WTC11 (cell line): Measurements from ENCODE around the gene HSD3B7. TPM values are rescaled to one million over a fixed set of nuclear protein-coding genes. Genes with fewer than 3 reads are reported as not detected.

Experiments
- ATAC-seq: fragments of 200-7000 bp; cut with Tn5 transposase; 2 replicates; pipeline ENCODE4 v1.10.0; 2021; ENCODE audit warnings: mild to moderate bottlenecking, moderate library complexity
- CTCF ChIA-PET: fragments of 300-600 bp; sonication (Branson Sonifier 250); formaldehyde crosslinking; loops from one replicate; lab custom pipeline; 2021; ENCODE audit warnings: antibody characterized with exemption; lab: Charles Lee
- POLR2A ChIA-PET: fragments of 350-600 bp; sonication (Branson Sonifier 250); formaldehyde crosslinking; loops from one replicate; lab custom pipeline; 2021; ENCODE audit warnings: antibody characterized with exemption; lab: Charles Lee
- DNase-seq: peaks from one replicate; pipeline ENCODE4 v3.0.0; 2021; ENCODE audit warnings: low spot score
- H3K27ac Mint-ChIP-seq: 2 replicates; pipeline ENCODE4 v1.8.0; 2021; ENCODE audit warnings: mixed read lengths
- H3K27me3 Mint-ChIP-seq: 2 replicates; pipeline ENCODE4 v1.8.0; 2021; ENCODE audit warnings: low read depth, mild to moderate bottlenecking, moderate library complexity, mixed read lengths
- H3K36me3 Mint-ChIP-seq: 2 replicates; pipeline ENCODE4 v1.8.0; 2021; ENCODE audit warnings: mixed read lengths
- H3K4me1 Mint-ChIP-seq: 2 replicates; pipeline ENCODE4 v1.8.0; 2022; ENCODE audit warnings: mixed read lengths
- H3K4me3 Mint-ChIP-seq: 2 replicates; pipeline ENCODE4 v1.8.0; 2021; ENCODE audit warnings: mild to moderate bottlenecking, moderate library complexity, mixed read lengths
- H3K9me3 Mint-ChIP-seq: 2 replicates; pipeline ENCODE4 v1.8.0; 2021; ENCODE audit warnings: mixed read lengths
- CBFB ChIP-seq: sonication (generic); formaldehyde crosslinking; IDR thresholded peaks from 2 replicates; pipeline ENCODE4 v1.8.1; 2022; ENCODE audit warnings: mild to moderate bottlenecking, low read depth, missing genetic modification reagents
- ELF4 ChIP-seq: sonication (generic); formaldehyde crosslinking; IDR thresholded peaks from 2 replicates; pipeline ENCODE4 v1.8.1; 2022; ENCODE audit warnings: low read depth, mild to moderate bottlenecking, moderate library complexity, missing genetic modification reagents
- FOXP1 ChIP-seq: sonication (generic); formaldehyde crosslinking; IDR thresholded peaks from 2 replicates; pipeline ENCODE4 v1.8.0; 2022; ENCODE audit warnings: missing genetic modification reagents, mild to moderate bottlenecking, moderate library complexity, borderline replicate concordance
- IRF2 ChIP-seq: sonication (generic); formaldehyde crosslinking; IDR thresholded peaks from 2 replicates; pipeline ENCODE4 v1.8.0; 2022; ENCODE audit warnings: low read depth, missing genetic modification reagents, borderline replicate concordance
- JAZF1 ChIP-seq: fragments of 250-450 bp; sonication (Bioruptor Pico); IDR thresholded peaks from 2 replicates; pipeline ENCODE4 v1.9.0; 2021; ENCODE audit warnings: moderate library complexity, mild to moderate bottlenecking, inconsistent platforms
- MXD4 ChIP-seq: fragments of 250-450 bp; sonication (Bioruptor Pico); IDR thresholded peaks from 2 replicates; pipeline ENCODE4 v1.8.0; 2021; ENCODE audit warnings: mild to moderate bottlenecking, moderate library complexity, borderline replicate concordance
- OVOL2 ChIP-seq: fragments of 250-450 bp; sonication (Bioruptor Pico); IDR thresholded peaks from 2 replicates; pipeline ENCODE4 v1.9.0; 2021; ENCODE audit warnings: mild to moderate bottlenecking, borderline replicate concordance
- TEAD4 ChIP-seq: sonication (generic); formaldehyde crosslinking; IDR thresholded peaks from 2 replicates; pipeline ENCODE4 v1.8.0; 2022; ENCODE audit warnings: mild to moderate bottlenecking, missing genetic modification reagents
- ZNF219 ChIP-seq: sonication (generic); formaldehyde crosslinking; IDR thresholded peaks from 2 replicates; pipeline ENCODE4 v1.8.0; 2023; ENCODE audit warnings: missing genetic modification reagents, mild to moderate bottlenecking, borderline replicate concordance
- ZNF232 ChIP-seq: sonication (generic); formaldehyde crosslinking; IDR thresholded peaks from 2 replicates; pipeline ENCODE4 v1.8.0; 2022; ENCODE audit warnings: mild to moderate bottlenecking, missing genetic modification reagents
- ZNF263 ChIP-seq: sonication (generic); formaldehyde crosslinking; IDR thresholded peaks from 2 replicates; pipeline ENCODE4 v1.8.1; 2022; ENCODE audit warnings: low read depth, mild to moderate bottlenecking, moderate library complexity, missing genetic modification reagents
- total RNA-seq: library from RNA; stranded (reverse); gene quantifications from 3 replicates; pipeline ENCODE4 v1.2.3, GENCODE V29; 2021
- TF ChIP-seq, protein P1 (sequence below): fragments of 250-450 bp; sonication (Bioruptor Pico); IDR thresholded peaks from 2 replicates; pipeline ENCODE4 v2.1.2; 2022; ENCODE audit warnings: mild to moderate bottlenecking, moderate library complexity
- TF ChIP-seq, protein P2 (sequence below): fragments of 250-450 bp; sonication (Bioruptor Pico); IDR thresholded peaks from 2 replicates; pipeline ENCODE4 v1.8.0; 2021; ENCODE audit warnings: mild to moderate bottlenecking
- TF ChIP-seq, protein P3 (sequence below): sonication (generic); formaldehyde crosslinking; IDR thresholded peaks from 2 replicates; pipeline ENCODE4 v1.8.1; 2022; ENCODE audit warnings: low read depth, missing genetic modification reagents, borderline replicate concordance
- TF ChIP-seq, protein P4 (sequence below): fragments of 250-450 bp; sonication (Bioruptor Pico); IDR thresholded peaks from 2 replicates; pipeline ENCODE4 v1.9.0; 2021; ENCODE audit warnings: mild to moderate bottlenecking, borderline replicate concordance
- TF ChIP-seq, protein P5 (sequence below): sonication (generic); formaldehyde crosslinking; IDR thresholded peaks from 2 replicates; pipeline ENCODE4 v1.8.0; 2022; ENCODE audit warnings: mild to moderate bottlenecking, missing genetic modification reagents
- TF ChIP-seq, protein P6 (sequence below): sonication (generic); formaldehyde crosslinking; IDR thresholded peaks from 2 replicates; pipeline ENCODE4 v1.8.1; 2023; ENCODE audit warnings: mild to moderate bottlenecking, missing genetic modification reagents
- TF ChIP-seq, protein P7 (sequence below): sonication (generic); formaldehyde crosslinking; IDR thresholded peaks from 2 replicates; pipeline ENCODE4 v1.8.0; 2022; ENCODE audit warnings: mild to moderate bottlenecking, missing genetic modification reagents
- TF ChIP-seq, protein P8 (sequence below): sonication (generic); formaldehyde crosslinking; IDR thresholded peaks from 2 replicates; pipeline ENCODE4 v1.8.1; 2023; ENCODE audit warnings: mild to moderate bottlenecking, missing genetic modification reagents, moderate library complexity

The HSD3B7 gene
- total RNA-seq, 1 experiment from 2014 or later = 4.5 TPM

DNA sequence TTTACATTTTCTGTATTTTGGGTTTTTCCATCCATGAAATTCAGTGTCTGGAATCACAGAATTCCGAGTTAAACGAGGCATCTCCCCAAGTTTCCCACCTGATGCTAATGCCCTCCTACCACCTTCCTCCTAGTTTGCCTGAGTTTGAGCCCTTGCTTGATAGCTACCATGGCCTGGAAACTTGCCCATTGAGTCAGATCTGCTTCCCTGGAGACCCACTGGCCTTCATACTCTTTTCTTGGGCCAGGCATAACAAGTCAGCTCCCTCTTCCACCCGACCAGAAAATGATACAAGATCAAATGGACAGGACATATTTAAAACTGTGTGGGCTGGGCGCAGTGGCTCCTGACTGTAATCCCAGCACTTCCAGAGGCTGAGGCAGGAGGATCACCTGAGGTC lies 17.2 kb upstream of the HSD3B7 start:
- H3K9me3 Mint-ChIP-seq = no peaks in the 10 kb centered on the region
- POLR2A ChIA-PET = no interaction called here
- TF ChIP-seq JAZF1 (CRISPR knock-in tag) (no peak), ELF4 (no peak), ZNF219 (CRISPR knock-in tag) (no peak), ZNF232 (CRISPR knock-in tag) (no peak)
- TF ChIP-seq, protein P1, sequence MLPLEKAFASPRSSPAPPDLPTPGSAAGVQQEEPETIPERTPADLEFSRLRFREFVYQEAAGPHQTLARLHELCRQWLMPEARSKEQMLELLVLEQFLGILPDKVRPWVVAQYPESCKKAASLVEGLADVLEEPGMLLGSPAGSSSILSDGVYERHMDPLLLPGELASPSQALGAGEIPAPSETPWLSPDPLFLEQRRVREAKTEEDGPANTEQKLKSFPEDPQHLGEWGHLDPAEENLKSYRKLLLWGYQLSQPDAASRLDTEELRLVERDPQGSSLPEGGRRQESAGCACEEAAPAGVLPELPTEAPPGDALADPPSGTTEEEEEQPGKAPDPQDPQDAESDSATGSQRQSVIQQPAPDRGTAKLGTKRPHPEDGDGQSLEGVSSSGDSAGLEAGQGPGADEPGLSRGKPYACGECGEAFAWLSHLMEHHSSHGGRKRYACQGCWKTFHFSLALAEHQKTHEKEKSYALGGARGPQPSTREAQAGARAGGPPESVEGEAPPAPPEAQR (CRISPR knock-in tag) = no peak
- TF ChIP-seq, protein P2, sequence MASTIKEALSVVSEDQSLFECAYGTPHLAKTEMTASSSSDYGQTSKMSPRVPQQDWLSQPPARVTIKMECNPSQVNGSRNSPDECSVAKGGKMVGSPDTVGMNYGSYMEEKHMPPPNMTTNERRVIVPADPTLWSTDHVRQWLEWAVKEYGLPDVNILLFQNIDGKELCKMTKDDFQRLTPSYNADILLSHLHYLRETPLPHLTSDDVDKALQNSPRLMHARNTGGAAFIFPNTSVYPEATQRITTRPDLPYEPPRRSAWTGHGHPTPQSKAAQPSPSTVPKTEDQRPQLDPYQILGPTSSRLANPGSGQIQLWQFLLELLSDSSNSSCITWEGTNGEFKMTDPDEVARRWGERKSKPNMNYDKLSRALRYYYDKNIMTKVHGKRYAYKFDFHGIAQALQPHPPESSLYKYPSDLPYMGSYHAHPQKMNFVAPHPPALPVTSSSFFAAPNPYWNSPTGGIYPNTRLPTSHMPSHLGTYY (CRISPR knock-in tag) = no peak
- TF ChIP-seq, protein P3, sequence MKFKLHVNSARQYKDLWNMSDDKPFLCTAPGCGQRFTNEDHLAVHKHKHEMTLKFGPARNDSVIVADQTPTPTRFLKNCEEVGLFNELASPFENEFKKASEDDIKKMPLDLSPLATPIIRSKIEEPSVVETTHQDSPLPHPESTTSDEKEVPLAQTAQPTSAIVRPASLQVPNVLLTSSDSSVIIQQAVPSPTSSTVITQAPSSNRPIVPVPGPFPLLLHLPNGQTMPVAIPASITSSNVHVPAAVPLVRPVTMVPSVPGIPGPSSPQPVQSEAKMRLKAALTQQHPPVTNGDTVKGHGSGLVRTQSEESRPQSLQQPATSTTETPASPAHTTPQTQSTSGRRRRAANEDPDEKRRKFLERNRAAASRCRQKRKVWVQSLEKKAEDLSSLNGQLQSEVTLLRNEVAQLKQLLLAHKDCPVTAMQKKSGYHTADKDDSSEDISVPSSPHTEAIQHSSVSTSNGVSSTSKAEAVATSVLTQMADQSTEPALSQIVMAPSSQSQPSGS = no peak
- TF ChIP-seq, protein P4, sequence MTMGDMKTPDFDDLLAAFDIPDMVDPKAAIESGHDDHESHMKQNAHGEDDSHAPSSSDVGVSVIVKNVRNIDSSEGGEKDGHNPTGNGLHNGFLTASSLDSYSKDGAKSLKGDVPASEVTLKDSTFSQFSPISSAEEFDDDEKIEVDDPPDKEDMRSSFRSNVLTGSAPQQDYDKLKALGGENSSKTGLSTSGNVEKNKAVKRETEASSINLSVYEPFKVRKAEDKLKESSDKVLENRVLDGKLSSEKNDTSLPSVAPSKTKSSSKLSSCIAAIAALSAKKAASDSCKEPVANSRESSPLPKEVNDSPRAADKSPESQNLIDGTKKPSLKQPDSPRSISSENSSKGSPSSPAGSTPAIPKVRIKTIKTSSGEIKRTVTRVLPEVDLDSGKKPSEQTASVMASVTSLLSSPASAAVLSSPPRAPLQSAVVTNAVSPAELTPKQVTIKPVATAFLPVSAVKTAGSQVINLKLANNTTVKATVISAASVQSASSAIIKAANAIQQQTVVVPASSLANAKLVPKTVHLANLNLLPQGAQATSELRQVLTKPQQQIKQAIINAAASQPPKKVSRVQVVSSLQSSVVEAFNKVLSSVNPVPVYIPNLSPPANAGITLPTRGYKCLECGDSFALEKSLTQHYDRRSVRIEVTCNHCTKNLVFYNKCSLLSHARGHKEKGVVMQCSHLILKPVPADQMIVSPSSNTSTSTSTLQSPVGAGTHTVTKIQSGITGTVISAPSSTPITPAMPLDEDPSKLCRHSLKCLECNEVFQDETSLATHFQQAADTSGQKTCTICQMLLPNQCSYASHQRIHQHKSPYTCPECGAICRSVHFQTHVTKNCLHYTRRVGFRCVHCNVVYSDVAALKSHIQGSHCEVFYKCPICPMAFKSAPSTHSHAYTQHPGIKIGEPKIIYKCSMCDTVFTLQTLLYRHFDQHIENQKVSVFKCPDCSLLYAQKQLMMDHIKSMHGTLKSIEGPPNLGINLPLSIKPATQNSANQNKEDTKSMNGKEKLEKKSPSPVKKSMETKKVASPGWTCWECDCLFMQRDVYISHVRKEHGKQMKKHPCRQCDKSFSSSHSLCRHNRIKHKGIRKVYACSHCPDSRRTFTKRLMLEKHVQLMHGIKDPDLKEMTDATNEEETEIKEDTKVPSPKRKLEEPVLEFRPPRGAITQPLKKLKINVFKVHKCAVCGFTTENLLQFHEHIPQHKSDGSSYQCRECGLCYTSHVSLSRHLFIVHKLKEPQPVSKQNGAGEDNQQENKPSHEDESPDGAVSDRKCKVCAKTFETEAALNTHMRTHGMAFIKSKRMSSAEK (CRISPR knock-in tag) = no peak
- no peak for DNase-seq
- H3K27me3 Mint-ChIP-seq = no peaks in the 10 kb centered on the region
- no peak overlapping the region for H3K4me3 Mint-ChIP-seq
- no peaks in the 10 kb centered on the region for H3K4me1 Mint-ChIP-seq
- CTCF ChIA-PET = interaction anchor here (1.4 to 2.2 kb wide), 2 partner anchors 14 to 17 kb away, joined by 6 to 7 read pairs; partner anchors contain the start of gene HSD3B7
- no peak overlapping the region for H3K27ac Mint-ChIP-seq
- ATAC-seq = no peak
- H3K36me3 Mint-ChIP-seq = peaks cover 68% of the 10 kb centered on the region

DNA sequence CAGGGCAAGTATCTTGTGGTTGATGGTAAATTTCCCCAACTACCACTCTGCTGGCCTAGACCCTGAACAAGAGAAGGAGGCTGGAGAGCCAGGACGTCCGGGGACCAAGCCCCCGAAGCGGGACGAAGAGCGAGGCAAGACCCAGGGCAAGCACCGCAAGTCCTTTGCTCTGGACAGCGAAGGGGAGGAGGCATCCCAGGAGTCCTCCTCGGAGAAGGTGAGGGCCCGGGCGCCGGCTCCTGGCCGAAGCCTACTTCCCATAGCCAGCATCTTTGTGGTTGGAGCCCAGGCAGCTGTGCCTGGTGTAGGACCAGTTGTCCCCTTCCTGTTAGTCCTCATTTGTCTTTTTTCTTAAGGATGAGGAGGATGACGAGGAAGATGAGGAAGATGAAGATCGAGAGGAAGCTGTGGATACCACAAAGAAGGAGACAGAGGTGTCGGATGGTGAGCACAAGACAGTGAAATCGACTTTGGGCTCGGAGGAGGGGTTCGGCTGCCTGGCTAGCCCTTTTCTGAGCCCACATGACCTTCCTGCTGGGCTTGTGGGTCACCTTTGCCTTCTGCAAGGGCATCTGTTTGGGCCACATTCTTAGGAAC lies 15.7 kb upstream of the HSD3B7 start:
- Mint-ChIP-seq H3K36me3 (peaks cover 71% of the 10 kb centered on the region), H3K27me3 (no peaks in the 10 kb centered on the region), H3K27ac (no peak overlapping the region), H3K9me3 (no peaks in the 10 kb centered on the region), H3K4me1 (no peaks in the 10 kb centered on the region), H3K4me3 (no peak overlapping the region)
- TF ChIP-seq OVOL2 (CRISPR knock-in tag) (no peak), ZNF263 (CRISPR knock-in tag) (no peak), FOXP1 (CRISPR knock-in tag) (no peak), MXD4 (CRISPR knock-in tag) (no peak), TEAD4 (CRISPR knock-in tag) (no peak), IRF2 (CRISPR knock-in tag) (no peak), CBFB (CRISPR knock-in tag) (no peak)
- TF ChIP-seq, protein P5, sequence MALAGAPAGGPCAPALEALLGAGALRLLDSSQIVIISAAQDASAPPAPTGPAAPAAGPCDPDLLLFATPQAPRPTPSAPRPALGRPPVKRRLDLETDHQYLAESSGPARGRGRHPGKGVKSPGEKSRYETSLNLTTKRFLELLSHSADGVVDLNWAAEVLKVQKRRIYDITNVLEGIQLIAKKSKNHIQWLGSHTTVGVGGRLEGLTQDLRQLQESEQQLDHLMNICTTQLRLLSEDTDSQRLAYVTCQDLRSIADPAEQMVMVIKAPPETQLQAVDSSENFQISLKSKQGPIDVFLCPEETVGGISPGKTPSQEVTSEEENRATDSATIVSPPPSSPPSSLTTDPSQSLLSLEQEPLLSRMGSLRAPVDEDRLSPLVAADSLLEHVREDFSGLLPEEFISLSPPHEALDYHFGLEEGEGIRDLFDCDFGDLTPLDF (CRISPR knock-in tag) = no peak
- TF ChIP-seq, protein P6, sequence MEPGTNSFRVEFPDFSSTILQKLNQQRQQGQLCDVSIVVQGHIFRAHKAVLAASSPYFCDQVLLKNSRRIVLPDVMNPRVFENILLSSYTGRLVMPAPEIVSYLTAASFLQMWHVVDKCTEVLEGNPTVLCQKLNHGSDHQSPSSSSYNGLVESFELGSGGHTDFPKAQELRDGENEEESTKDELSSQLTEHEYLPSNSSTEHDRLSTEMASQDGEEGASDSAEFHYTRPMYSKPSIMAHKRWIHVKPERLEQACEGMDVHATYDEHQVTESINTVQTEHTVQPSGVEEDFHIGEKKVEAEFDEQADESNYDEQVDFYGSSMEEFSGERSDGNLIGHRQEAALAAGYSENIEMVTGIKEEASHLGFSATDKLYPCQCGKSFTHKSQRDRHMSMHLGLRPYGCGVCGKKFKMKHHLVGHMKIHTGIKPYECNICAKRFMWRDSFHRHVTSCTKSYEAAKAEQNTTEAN (CRISPR knock-in tag) = no peak
- TF ChIP-seq, protein P7, sequence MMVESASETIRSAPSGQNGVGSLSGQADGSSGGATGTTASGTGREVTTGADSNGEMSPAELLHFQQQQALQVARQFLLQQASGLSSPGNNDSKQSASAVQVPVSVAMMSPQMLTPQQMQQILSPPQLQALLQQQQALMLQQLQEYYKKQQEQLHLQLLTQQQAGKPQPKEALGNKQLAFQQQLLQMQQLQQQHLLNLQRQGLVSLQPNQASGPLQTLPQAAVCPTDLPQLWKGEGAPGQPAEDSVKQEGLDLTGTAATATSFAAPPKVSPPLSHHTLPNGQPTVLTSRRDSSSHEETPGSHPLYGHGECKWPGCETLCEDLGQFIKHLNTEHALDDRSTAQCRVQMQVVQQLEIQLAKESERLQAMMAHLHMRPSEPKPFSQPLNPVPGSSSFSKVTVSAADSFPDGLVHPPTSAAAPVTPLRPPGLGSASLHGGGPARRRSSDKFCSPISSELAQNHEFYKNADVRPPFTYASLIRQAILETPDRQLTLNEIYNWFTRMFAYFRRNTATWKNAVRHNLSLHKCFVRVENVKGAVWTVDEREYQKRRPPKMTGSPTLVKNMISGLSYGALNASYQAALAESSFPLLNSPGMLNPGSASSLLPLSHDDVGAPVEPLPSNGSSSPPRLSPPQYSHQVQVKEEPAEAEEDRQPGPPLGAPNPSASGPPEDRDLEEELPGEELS (CRISPR knock-in tag) = no peak
- TF ChIP-seq, protein P8, sequence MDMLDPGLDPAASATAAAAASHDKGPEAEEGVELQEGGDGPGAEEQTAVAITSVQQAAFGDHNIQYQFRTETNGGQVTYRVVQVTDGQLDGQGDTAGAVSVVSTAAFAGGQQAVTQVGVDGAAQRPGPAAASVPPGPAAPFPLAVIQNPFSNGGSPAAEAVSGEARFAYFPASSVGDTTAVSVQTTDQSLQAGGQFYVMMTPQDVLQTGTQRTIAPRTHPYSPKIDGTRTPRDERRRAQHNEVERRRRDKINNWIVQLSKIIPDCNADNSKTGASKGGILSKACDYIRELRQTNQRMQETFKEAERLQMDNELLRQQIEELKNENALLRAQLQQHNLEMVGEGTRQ (CRISPR knock-in tag) = no peak
- ATAC-seq (no peak), DNase-seq (no peak)
- CTCF ChIA-PET = interaction anchor here (0.7 to 2.2 kb wide), 3 partner anchors 9 to 16 kb away, joined by 3 to 7 read pairs (median 3); partner anchors contain the start of gene HSD3B7
- POLR2A ChIA-PET = no interaction called here
